Measurements from ENCODE around the gene PPIL6. TPM values are rescaled to one million over a fixed set of nuclear protein-coding genes. Genes with fewer than 3 reads are reported as not detected.
A peak's percentile ranks its signal among the peaks of the same experiment; 100 is the strongest.

The PPIL6 gene
- total and polyA plus RNA-seq, 7 donors: 1.1 to 3.9 (median 2.2) TPM

DNA sequence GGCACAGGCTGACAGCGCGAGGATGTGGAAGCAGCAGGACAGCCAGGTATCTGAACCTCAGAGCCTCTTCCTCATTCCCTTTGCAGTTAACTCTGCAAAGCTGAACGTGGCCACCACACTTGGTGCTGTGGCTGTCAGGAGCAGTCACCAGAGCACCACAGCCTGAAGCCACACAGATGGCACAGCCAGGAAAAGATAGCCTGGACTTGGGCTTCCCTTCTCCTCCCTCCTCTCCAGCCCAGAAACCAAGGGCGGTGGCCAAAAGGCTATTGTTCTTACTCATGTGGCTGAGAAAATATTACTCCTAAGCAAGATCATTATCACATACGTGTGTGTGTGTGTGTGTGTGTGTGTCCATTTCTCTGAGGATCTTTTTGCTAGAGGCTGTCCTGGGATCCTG, 97.9 kb downstream of the PPIL6 start:
- Histone ChIP-seq H3K36me3 (ENCODE audit: insufficient read depth in 1 of 2, low read depth in 1 of 2) (no peaks in the 10 kb centered on the region), H3K4me1 (peaks cover 4% of the 10 kb centered on the region), H3K9me3 (no peaks in the 10 kb centered on the region), H3K27me3 (ENCODE audit: insufficient read depth in 3 of 3, low read length in 2 of 3) (no peaks in the 10 kb centered on the region), H3K4me3 (no peak overlapping the region), H3K27ac (no peak overlapping the region)
- 73 to 78% (median 74%) methylated on average over 5 of the region's 5 CpGs for WGBS, 3 donors
- DNase-seq: no peak
- TF ChIP-seq, protein P1, sequence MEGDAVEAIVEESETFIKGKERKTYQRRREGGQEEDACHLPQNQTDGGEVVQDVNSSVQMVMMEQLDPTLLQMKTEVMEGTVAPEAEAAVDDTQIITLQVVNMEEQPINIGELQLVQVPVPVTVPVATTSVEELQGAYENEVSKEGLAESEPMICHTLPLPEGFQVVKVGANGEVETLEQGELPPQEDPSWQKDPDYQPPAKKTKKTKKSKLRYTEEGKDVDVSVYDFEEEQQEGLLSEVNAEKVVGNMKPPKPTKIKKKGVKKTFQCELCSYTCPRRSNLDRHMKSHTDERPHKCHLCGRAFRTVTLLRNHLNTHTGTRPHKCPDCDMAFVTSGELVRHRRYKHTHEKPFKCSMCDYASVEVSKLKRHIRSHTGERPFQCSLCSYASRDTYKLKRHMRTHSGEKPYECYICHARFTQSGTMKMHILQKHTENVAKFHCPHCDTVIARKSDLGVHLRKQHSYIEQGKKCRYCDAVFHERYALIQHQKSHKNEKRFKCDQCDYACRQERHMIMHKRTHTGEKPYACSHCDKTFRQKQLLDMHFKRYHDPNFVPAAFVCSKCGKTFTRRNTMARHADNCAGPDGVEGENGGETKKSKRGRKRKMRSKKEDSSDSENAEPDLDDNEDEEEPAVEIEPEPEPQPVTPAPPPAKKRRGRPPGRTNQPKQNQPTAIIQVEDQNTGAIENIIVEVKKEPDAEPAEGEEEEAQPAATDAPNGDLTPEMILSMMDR (IDR thresholded peaks at IDR 0.05): no peak
- ATAC-seq: no peak
- intact Hi-C loops (cut with DNase I): no loop called here

DNA sequence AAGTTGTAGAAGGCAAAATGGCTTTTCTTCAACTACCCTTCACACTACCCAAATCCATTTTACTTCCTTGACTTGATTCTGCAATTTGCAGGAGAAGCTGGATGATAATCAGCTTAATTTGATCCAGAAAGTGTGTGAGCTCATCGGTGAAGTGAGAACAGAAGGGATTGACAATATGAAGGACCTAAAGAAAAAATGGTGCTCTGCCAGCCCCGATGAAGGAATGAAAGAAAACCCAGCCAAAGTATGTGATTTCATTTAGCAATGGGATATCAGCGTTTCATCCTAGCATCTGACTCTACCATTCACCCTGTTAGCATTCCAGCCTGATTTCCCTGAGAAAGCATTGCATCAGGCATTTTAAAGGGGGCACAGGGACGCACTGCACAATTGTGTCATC, 99.6 kb downstream of the PPIL6 start:
- Histone ChIP-seq H3K27me3 (ENCODE audit: insufficient read depth in 3 of 3, low read length in 2 of 3) (no peaks in the 10 kb centered on the region), H3K27ac (no peak overlapping the region), H3K9me3 (no peaks in the 10 kb centered on the region), H3K4me3 (no peak overlapping the region), H3K4me1 (peaks cover 8% of the 10 kb centered on the region), H3K36me3 (ENCODE audit: insufficient read depth in 1 of 2, low read depth in 1 of 2) (no peaks in the 10 kb centered on the region)
- WGBS, 3 donors: 41 to 55% (median 45%) methylated on average over 4 of the region's 4 CpGs
- TF ChIP-seq, protein P1 (IDR thresholded peaks at IDR 0.05): no peak
- DNase-seq (no peak), ATAC-seq (peak in 2 of 4 donors; percentile 9 to 11)
- intact Hi-C loops (cut with DNase I): no loop called here

Other genes with a start within 250 kb of the PPIL6 start
- 100 to 1,000 TPM; 108 to 311 (median 179) TPM for gene CD164, start 58.2 kb downstream of the PPIL6 start, total RNA-seq
- 100 to 1,000 TPM in 2 of 3 donors, 10 to 100 TPM in 1; 97.8 to 368 (median 107) TPM for gene CD164, start 58.2 kb downstream of the PPIL6 start, polyA plus RNA-seq
- 1 to 10 TPM; 2.1 to 5.1 (median 3.3) TPM for gene SMPD2, start 96 bp upstream of the PPIL6 start, total RNA-seq
- 1 to 10 TPM; 4.4 to 9.6 (median 5.3) TPM for gene SMPD2, start 96 bp upstream of the PPIL6 start, polyA plus RNA-seq
- 1 to 10 TPM; 3.1 to 7.0 (median 6.0) TPM for gene MICAL1, start 15.1 kb upstream of the PPIL6 start, total RNA-seq
- gene MICAL1, start 15.1 kb upstream of the PPIL6 start, polyA plus RNA-seq: 1 to 10 TPM; 5.0 to 9.4 (median 9.3) TPM
- 1 to 10 TPM; 4.4 to 5.8 (median 5.4) TPM for gene ZBTB24, start 42.6 kb upstream of the PPIL6 start, total RNA-seq
- 1 to 10 TPM; 2.3 to 5.5 (median 2.6) TPM for gene ZBTB24, start 42.6 kb upstream of the PPIL6 start, polyA plus RNA-seq

Measured in psoas muscle (tissue), 8 donors.